COLO668 (cell line): ENCODE data around the gene NDST4.
A peak's percentile ranks its signal among the peaks of the same experiment; 100 is the strongest.

Experiments
- DNase-seq: peaks from one replicate; lab custom pipeline; 2025; ENCODE audit not compliant: unreplicated experiment; lab: John Stamatoyannopoulos, UW

Gene NDST4

DNA sequence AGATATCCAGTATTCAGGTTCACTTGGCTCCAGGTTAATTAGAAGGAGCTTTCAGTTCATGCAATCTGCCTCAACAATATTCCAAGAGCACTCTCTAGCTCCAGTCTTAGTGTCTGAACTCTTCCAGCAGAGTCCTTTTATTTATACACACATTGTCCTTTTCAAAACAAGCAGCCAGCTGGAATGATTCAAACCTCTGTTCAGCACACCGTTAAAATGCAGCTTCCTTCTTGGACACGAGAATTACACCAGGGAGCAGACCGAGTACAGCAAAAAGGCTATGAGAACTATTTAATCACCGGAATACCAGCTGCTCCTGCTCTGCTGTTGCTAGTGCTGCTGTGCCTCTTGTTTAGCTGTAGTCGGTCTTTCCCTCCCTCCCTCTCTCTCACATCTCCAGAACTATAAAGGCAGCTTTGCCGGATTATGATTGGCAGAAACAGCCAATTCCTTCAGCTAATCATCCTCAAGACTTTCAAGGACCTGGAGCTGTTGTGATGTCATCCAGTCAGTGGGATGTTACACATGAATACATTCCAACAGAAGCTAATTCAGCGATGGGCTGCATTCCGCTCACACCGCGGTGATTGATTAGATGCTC lies at the start of gene NDST4:
Gene NDST4, minus strand, starts transcription at position 115 of the 601 bp plus-strand sequence. CDS start 36,584 bp downstream, outside the sequence.
- DNase-seq, result peak; percentile 49

DNA sequence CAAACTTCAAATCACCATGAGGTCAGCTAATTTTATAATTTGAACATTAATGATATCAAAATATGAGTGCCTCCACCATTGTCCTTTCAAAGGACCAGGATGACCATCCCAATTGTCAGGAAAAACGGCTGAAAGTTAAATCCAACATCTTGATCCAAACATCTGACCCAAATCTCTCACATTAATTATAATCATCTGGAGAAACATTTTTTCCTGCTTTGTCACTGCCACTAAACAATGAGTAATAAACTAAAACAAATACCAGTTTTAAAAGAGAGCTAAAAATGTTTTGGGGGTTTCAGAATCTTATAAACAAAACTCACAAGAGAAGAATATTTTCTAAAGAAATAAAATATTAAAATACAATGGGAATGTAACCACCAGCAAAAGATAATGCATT lies 45.7 kb upstream of the NDST4 start:
- DNase-seq, result no peak

- DNase-seq, result no peak
Observed at GRCh38 chr4:115158296-115158695, 44.9 kb upstream of the NDST4 start.

DNA sequence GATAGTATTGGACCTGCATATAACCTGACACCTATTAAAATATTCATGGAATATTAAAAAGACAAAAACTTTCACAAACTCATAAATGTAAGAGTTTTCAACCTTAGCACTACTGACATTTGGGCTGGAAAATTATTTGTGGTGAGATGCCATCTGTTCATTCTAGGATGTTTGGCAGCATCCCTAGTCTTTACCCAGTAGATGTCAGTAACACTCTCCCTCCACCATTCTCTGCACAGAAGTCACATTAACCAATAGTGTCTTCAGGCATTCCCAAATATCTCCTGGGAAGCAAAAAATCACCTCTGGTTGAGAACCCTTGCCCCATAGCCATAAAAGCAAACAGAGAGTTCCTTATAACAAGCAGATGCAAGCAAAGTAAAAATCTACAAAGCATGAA lies 41.4 kb upstream of the NDST4 start:
- DNase-seq, result no peak

DNA sequence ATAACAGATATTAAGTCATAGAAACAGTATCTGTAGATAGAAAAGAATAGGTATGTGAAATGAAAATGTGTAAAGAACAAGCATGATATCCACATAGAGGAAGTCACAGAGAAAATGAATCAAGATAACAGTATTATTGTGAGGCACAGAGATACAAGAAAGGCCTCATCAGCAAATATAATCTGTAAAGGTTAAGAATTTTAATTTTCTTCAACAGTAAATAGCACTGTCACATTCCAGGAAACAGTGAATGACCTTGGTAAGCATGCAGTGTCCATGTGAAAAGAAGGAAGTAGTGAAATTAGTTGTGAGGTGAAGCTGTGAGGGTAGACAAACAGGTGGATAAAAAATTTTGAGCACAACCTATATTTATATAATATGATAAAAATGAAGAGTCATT lies 39.5 kb upstream of the NDST4 start:
- no peak for DNase-seq

DNA sequence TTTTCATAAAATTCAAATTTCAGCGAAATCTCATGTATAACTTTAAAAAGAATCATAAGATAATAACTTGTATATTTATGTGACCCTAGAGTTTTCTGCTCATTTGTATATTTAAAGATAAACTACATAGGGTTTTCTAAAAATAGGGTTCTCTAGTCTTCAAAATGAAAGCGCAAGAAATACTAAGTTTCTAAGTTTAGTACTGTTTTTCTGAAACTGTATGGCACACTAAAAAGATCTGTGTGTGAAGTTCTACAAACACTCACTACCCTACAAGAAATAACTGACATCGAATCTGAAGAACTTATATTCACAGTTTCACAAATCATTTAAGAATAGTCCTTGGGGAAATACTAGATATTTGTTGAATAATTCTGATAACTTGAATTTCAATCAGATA lies 38.7 kb upstream of the NDST4 start:
- DNase-seq, result no peak

- no peak for DNase-seq
Observed at GRCh38 chr4:115149106-115149505, 35.7 kb upstream of the NDST4 start.

DNA sequence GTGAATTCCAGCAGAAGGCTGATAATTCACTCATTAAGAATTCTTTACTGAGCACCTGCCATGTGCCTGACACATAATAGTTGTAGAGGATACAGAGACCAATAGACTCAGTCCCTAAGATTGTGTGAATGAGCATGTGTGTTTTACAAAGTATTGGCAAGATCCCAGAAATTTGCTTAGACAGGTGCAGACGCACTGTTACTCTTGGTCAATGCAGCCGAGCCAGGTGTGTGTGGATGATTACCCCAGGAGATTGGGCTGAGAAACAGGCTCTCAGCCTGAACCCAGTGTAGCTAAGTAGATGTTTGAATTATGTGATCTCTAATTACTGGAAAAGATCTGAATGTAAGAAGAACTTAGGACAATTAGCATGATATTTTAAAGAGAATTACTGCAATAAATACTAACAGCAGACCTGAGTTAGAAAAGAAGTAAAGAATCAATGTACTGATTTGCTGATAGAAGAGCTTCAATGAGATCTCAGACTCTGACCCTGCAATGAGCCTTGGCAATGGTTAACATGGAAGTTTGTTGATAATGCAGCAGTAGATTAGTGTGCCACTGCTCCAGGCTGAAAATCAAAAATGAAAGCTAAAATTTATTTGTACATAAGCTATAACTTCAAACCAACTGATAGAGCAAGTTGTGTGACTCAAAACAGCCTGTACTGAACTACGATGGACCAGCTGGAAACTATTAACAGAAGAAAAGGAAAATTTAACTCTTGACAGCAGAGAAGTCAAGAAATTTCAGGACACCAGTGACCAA lies 32.2 kb upstream of the NDST4 start:
- peak; percentile 71 for DNase-seq

- DNase-seq, result no peak
Observed at GRCh38 chr4:115128037-115128436, 14.6 kb upstream of the NDST4 start.

DNA sequence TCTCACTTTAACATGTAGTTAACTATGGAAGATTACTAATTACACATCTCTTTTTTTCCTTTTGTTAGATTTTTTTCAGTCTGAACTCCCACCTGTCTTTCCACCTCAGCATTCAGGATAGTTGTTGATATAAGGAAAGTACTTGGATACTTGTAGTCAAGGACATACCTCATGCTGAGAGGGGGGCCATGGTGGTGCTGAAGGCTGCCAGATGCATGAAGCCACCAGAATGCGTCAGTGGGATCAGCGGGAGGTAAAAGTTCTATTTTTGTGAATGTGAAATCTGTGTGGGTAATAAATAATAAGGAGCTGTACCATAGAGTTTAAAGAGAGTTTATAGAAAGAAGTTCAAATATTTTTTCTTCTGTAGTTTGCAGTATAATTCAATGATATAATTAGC lies 13.1 kb upstream of the NDST4 start:
- DNase-seq, result no peak

DNA sequence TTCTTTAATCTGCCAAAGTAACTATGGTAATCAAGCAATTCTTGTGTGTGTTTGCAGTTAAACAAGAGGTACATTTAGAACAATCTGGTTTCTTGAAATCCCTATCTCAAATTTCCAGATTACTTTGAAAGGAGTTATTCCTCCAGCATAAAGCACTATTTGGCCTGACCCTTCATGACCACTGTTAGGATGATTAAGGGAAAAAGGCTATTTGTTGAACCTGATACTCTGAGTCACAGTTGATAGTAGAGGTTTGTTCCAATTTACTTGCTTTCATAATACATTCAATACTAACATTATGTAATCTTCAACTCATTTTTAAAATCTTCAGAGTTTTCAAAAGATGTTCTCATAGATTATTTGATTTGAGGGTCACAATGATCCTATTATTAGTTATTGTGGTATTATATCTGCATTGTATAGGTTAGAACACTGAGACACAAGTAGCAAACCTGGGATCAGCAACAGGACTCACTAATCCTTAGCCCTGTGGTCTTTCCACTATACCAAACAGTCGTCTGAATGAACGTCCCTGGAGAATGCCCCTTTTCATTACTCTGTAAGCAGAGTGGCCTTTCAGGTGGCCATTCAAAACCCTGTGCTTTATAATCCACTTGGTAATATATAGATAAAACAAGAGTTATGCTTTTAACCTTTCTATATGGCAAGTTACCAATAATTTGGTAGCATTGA lies 8.1 kb upstream of the NDST4 start:
- no peak for DNase-seq

DNA sequence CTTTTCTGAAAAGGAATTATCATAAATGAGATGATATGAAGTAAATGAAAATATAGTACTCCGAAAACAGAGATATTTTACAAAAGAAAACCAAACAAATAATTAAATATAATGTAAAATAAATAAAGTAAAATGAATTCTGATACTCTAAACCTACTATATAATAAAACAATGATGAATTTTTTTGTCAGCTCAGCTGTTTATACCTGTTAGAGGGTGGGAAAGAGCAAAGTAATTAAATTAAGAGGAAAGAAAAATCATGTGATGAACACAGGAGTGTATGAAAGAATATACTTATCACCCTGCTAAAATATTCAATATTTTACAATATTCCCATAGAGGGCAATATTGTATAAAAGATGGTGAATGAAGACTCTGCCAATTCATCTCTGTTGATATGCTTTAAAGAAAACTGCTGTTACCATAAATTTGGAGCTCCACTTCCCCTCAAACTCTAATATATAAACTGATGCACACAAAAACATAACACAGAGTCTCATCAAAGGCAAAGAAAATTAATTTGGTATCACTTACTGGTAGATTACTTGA lies 6.5 kb upstream of the NDST4 start:
- DNase-seq, result no peak

GRCh38 chr4:115117651-115118050 lies 4.2 kb upstream of the NDST4 start:
- DNase-seq, result no peak

DNA sequence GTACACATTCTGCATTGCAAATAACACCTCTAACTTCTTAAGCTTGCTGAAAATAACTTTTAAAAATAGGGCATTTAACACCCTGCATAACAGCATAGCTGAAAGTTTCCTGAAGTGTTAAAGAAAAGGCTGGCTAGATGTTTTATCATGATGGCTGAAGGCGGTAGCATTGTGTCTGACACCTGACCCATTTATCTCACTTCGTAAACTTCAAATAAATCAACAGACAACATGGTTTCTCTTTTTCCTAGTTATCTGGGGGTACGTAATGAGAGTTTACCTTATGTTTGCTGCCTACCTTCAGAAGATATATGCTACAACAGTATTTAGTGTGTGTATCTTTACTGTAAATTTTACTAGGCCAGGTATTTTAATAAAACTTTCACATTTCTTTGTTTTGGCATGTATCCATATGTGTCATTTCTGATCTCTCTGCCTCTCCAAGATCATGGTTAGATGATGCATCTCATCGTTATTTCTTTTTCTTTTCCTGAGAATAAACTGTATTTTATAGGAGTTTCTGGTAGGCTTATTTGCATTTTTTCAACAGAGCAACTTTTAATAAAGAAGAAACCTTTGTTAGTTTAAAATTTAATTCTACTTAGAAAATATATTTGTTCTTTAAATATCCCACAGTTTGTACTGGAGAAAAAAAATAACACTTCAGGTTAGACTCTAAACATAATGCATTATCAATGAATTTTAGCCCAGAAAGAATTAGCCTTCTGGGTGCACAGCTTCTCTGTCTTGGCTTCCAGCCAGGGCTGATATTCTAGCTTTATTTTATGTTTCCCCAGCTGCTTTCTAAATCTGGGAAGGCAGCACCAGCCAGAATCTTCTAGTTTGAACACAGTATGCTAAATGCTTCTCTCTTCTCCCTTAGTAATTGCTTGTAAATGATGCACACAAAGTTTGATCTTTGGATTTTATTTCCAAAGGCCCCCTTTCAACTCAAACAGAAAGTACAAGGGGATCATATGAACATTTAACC lies 2.9 kb downstream of the NDST4 start:
- peak; percentile 72 for DNase-seq

GRCh38 chr4:115108850-115109249 lies 4.6 kb downstream of the NDST4 start:
- no peak for DNase-seq

DNA sequence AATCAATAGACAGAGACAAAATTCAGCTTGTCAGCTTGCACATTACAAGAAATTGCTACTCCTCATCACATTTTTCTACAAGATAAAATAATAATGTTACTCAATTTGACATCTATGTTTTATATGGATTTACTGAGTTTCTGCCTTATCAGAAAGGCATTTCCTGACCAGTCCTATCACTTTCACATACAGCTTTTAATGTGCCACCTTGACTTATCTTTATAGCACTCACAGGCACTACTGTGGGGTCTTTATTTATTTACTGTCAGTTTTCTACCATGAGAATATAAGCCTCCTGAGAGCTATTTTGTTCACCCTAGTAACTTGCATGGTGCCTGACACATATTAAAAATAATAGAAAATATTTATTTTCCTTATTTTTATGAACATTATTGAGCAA lies 6.0 kb downstream of the NDST4 start:
- DNase-seq, result no peak

DNA sequence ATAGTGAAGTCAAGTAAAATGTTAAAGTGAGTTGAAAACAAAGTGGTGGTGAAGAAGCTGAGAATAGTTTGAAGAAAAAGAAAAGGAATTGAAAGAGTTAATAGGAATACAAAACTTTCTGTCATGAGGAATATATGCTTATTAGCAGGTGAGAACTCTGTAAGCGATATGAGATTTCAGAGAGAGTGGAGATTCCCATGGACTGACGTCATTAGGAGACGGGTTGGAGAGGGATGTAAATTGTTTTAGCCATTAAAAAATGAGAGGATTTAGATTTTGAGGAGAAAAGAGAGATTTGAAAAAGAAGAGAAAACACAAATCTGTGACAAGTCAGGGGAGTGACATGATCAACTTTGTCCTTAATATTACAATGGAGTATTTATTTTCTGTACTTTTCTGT lies 11.7 kb downstream of the NDST4 start:
- no peak for DNase-seq

DNA sequence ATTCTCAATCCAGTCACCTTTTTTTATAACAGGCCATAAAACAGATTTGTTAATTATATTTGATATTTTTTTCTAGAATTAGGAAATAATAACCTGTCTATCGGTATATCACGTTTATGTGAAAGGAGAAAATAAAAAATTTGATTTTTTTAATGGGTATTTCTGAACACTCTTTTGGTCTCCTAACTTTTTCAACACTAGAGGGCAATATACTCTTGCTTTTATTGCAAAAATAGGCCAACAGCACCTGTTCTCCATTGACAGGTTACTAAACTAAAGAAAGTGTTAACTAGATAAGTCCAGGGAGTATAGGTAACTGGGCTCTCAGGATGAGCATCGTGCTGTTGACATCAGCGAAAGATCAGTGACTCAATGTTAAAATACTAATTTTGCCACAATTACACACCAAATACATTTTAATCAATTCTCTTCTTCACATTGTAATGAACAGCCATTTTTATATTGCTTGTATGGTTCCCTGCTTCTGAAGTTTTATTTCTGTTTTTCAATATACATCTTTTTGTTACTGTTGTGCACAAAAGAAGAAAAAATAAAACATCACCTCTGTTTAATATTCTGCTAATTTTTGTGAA lies 22.8 kb downstream of the NDST4 start:
- peak; percentile 5 for DNase-seq

GRCh38 chr4:115082633-115083032 lies 30.8 kb downstream of the NDST4 start:
- DNase-seq, result no peak

DNA sequence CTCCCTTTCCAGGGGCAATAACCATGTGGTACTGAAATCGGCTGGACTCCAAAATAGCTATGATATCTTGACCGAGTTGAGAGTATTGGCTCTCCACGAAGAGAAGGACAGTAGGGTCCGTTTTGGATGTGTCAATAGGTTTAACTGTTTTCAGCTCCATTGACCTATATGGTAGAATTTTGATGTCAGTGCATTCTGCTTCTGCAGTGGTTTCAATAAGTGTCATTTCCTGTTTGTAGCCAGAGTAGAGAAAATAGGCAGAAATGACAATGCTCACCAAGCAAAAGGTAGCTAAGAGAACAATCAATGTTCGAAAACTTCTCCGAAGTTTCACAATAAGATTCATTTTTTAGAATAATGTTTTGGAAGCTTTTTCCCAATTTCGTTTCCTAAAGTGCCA lies 36.7 kb downstream of the NDST4 start:
- DNase-seq, result no peak
